Measurements from ENCODE around the gene CDH23. TPM values are rescaled to one million over a fixed set of nuclear protein-coding genes. Genes with fewer than 3 reads are reported as not detected.
A peak's percentile ranks its signal among the peaks of the same experiment; 100 is the strongest.

The CDH23 gene
- total RNA-seq, 1 experiment from 2014 or later = 7.8 TPM

DNA sequence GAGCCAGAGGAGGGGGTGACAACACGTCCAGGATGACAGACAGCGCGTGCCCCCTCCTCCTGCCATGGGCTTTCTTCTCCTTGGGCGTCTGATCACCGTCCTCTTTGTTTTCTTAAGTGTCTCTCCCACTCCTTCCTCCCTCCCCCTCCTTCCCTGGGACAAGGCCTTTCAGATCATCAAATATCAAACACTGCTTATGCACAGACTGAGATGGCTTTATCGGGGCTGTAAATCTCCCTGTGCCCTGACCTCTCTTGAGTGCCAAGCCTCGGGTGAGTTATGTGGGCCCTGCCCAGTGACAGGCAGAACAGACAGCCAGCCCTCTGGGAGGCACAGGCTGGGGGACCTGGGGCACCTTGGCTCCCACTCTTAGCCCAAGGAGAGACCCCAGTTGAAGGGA is 206.4 kb downstream of the CDH23 start:
- ChIA-PET POLR2A (ENCODE audit: unreplicated experiment) (no interaction called here), CTCF (no interaction called here)
- Histone ChIP-seq H3K9me2 (ENCODE audit: insufficient read depth) (no peaks in the 10 kb centered on the region), H3K27me3 (ENCODE audit: insufficient read depth, low read depth) (no peaks in the 10 kb centered on the region), H3K4me3 (no peak overlapping the region), H3K27ac (no peak overlapping the region), H3K4me2 (no peak overlapping the region), H2AFZ (no peak overlapping the region), H3K36me3 (ENCODE audit: low read depth) (no peaks in the 10 kb centered on the region), H3F3A (ENCODE audit: insufficient read depth, low read depth) (peaks cover 23% of the 10 kb centered on the region; the same call in 1 of the 2 replicates), H3K9me3 (ENCODE audit: insufficient read depth, low read depth) (no peaks in the 10 kb centered on the region), H3K79me2 (ENCODE audit: low read depth) (no peaks in the 10 kb centered on the region), H3K4me1 (replicated peaks; ENCODE audit: insufficient read depth) (peaks cover 20% of the 10 kb centered on the region), H4K20me1 (ENCODE audit: insufficient read depth) (no peaks in the 10 kb centered on the region)
- intact Hi-C loops (cut with micrococcal nuclease; ENCODE audit: unreplicated experiment) = no loop called here
- TF ChIP-seq EZH2 (IDR thresholded peaks at IDR 0.05; ENCODE audit: low read depth) = no peak
- TF ChIP-seq, protein P1, sequence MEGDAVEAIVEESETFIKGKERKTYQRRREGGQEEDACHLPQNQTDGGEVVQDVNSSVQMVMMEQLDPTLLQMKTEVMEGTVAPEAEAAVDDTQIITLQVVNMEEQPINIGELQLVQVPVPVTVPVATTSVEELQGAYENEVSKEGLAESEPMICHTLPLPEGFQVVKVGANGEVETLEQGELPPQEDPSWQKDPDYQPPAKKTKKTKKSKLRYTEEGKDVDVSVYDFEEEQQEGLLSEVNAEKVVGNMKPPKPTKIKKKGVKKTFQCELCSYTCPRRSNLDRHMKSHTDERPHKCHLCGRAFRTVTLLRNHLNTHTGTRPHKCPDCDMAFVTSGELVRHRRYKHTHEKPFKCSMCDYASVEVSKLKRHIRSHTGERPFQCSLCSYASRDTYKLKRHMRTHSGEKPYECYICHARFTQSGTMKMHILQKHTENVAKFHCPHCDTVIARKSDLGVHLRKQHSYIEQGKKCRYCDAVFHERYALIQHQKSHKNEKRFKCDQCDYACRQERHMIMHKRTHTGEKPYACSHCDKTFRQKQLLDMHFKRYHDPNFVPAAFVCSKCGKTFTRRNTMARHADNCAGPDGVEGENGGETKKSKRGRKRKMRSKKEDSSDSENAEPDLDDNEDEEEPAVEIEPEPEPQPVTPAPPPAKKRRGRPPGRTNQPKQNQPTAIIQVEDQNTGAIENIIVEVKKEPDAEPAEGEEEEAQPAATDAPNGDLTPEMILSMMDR (conservative IDR thresholded peaks at IDR 0.05) = no peak
- BruUV-seq (replicated peaks) = no TSS peak
- DNase-seq = peak; percentile 24 to 47

DNA sequence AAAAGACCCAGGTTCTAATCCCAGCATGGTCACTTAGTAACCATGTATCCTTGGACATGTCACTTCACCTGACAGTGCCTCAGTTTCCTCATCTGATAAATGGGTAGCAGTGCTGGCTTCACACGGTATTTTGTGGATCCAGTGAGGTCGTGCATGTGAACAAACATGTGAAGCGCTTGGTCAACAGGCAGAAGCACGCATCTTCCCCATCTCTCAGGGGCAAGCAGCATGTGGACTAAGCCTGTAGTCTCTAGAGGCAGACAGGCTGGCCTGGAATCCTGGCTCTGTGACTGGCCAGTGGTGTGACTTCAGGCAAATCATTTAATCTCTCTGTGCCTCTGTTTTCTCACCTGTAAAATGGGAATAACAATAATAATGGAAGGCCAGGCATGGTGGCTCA is 207.0 kb downstream of the CDH23 start:
- intact Hi-C loops (cut with micrococcal nuclease; ENCODE audit: unreplicated experiment) = no loop called here
- ChIA-PET CTCF (interaction anchor here (0.6 kb wide), 1 partner anchor 285 kb away, joined by 9 read pairs; the partner anchor contains the start of gene SLC29A3), POLR2A (ENCODE audit: unreplicated experiment) (no interaction called here)
- no TSS peak for BruUV-seq (replicated peaks)
- Histone ChIP-seq H3K4me3 (no peak overlapping the region), H3K79me2 (ENCODE audit: low read depth) (no peaks in the 10 kb centered on the region), H3F3A (ENCODE audit: insufficient read depth, low read depth) (peaks cover 23% of the 10 kb centered on the region; the same call in 1 of the 2 replicates), H3K27ac (no peak overlapping the region), H4K20me1 (ENCODE audit: insufficient read depth) (no peaks in the 10 kb centered on the region), H2AFZ (no peak overlapping the region), H3K9me2 (ENCODE audit: insufficient read depth) (no peaks in the 10 kb centered on the region), H3K27me3 (ENCODE audit: insufficient read depth, low read depth) (no peaks in the 10 kb centered on the region), H3K4me2 (no peak overlapping the region), H3K36me3 (ENCODE audit: low read depth) (no peaks in the 10 kb centered on the region), H3K4me1 (replicated peaks; ENCODE audit: insufficient read depth) (peaks cover 20% of the 10 kb centered on the region), H3K9me3 (ENCODE audit: insufficient read depth, low read depth) (no peaks in the 10 kb centered on the region)
- no peak for DNase-seq
- TF ChIP-seq, protein P1 (conservative IDR thresholded peaks at IDR 0.05) = no peak
- no peak for TF ChIP-seq EZH2 (IDR thresholded peaks at IDR 0.05; ENCODE audit: low read depth)

DNA sequence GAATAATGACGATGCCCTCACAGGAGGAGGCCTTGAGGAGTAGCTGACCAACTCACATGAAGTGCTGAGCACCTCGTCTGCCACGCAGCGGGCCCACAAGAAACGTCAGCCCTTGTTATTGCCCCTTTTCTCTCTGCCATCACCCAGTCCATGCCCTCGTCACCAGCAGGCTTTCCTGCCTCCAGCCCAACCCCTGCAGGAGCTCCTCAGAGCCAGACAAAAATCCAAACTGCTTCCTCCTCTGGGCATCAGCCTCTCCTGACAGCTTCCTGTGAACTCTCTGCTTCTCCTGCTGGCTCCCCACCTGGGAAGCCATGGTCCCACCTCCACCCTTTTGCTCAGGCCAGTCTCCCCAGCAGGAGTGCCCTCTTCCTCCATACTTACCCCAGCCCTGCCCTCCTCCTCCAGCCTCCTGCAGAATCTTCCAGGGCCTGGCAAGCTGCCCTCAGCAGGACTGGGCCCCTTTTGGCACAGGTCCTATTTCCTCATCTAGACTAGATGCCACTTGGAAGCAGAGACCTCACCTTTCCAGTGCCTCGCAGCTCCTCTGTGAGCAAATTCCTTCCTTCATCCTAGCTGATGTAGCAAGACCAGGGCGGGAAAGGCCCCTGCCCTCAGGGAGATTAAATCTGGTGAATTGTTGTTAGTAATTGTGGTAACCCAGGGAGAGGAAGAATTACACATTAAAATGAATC is 207.8 kb downstream of the CDH23 start:
- H3K9me3 ChIP-seq (ENCODE audit: insufficient read depth, low read depth) = no peaks in the 10 kb centered on the region
- H3K9me2 ChIP-seq (ENCODE audit: insufficient read depth) = no peaks in the 10 kb centered on the region
- H3K4me2 ChIP-seq = no peak overlapping the region
- BruUV-seq (replicated peaks) = no TSS peak
- no peaks in the 10 kb centered on the region for H3K79me2 ChIP-seq (ENCODE audit: low read depth)
- TF ChIP-seq, protein P1 (conservative IDR thresholded peaks at IDR 0.05) = no peak
- TF ChIP-seq EZH2 (IDR thresholded peaks at IDR 0.05; ENCODE audit: low read depth) = no peak
- intact Hi-C loops (cut with micrococcal nuclease; ENCODE audit: unreplicated experiment) = no loop called here
- no peak overlapping the region for H3K4me3 ChIP-seq
- no peaks in the 10 kb centered on the region for H3K27me3 ChIP-seq (ENCODE audit: insufficient read depth, low read depth)
- H3K27ac ChIP-seq = no peak overlapping the region
- H4K20me1 ChIP-seq (ENCODE audit: insufficient read depth) = no peaks in the 10 kb centered on the region
- DNase-seq = peak; percentile 61 to 86
- peaks cover 23% of the 10 kb centered on the region; the same call in 1 of the 2 replicates for H3F3A ChIP-seq (ENCODE audit: insufficient read depth, low read depth)
- no peaks in the 10 kb centered on the region for H3K36me3 ChIP-seq (ENCODE audit: low read depth)
- ChIA-PET POLR2A (ENCODE audit: unreplicated experiment) (no interaction called here), CTCF (interaction anchor here (0.6 kb wide), 1 partner anchor 286 kb away, joined by 9 read pairs; the partner anchor contains the start of gene SLC29A3)
- H2AFZ ChIP-seq = no peak overlapping the region
- H3K4me1 ChIP-seq (replicated peaks; ENCODE audit: insufficient read depth) = peaks cover 20% of the 10 kb centered on the region
